Caco-2 (cell line): ENCODE measurements around the gene LAS1L. TPM values are rescaled to one million over a fixed set of nuclear protein-coding genes. Genes with fewer than 3 reads are reported as not detected.

Source experiments
- BruUV-seq: library from RNA; stranded (reverse); fragments of 400-500 nt; replicated peaks from 2 replicates; lab custom pipeline; 2021; lab: Mats Ljungman, UMichigan
- CTCF ChIA-PET: fragments of 300-600 bp; sonication (Branson Sonifier 250); formaldehyde crosslinking; loops from one replicate; lab custom pipeline; 2022; ENCODE audit warnings: antibody characterized with exemption; lab: Charles Lee
- POLR2A ChIA-PET: fragments of 300-600 bp; sonication (Branson Sonifier 250); formaldehyde crosslinking; loops from one replicate; lab custom pipeline; 2022; ENCODE audit warnings: antibody characterized with exemption; lab: Charles Lee
- DNase-seq, 2 experiments: peaks; one replicate each; pipeline versions ENCODE4 v3.0.0 to v3.0.0-alpha.2; 2020 to 2022
- H3K27me3 ChIP-seq: replicated peaks from 2 replicates; pipeline ENCODE4 v1.6.0; 2011; ENCODE audit warnings: low read length; ENCODE audit not compliant: control insufficient read depth, insufficient read depth
- H3K36me3 ChIP-seq: 2 replicates; pipeline ENCODE4 v1.5.1; 2011; ENCODE audit warnings: low read length; ENCODE audit not compliant: control insufficient read depth, insufficient read depth
- H3K4me1 ChIP-seq: fragments of 250-450 bp; sonication (Bioruptor Pico); 2 replicates; pipeline ENCODE4 v1.5.1; 2020; ENCODE audit warnings: mild to moderate bottlenecking
- H3K4me3 ChIP-seq: 2 replicates; pipeline ENCODE4 v1.5.1; 2011; ENCODE audit warnings: low read depth, mild to moderate bottlenecking, control low read depth, low read length
- H3K9me3 ChIP-seq: fragments of 250-450 bp; sonication (Bioruptor Pico); 2 replicates; pipeline ENCODE4 v1.5.1; 2020; ENCODE audit warnings: mild to moderate bottlenecking, moderate library complexity
- H3K27ac Mint-ChIP-seq: one replicate; pipeline ENCODE4 v1.8.0; 2022; ENCODE audit warnings: mixed read lengths; ENCODE audit not compliant: unreplicated experiment
- H3K27me3 Mint-ChIP-seq: one replicate; pipeline ENCODE4 v1.8.0; 2022; ENCODE audit warnings: mixed read lengths; ENCODE audit not compliant: insufficient read depth, unreplicated experiment
- H3K36me3 Mint-ChIP-seq: one replicate; pipeline ENCODE4 v1.8.0; 2022; ENCODE audit warnings: mild to moderate bottlenecking, mixed read lengths; ENCODE audit not compliant: insufficient read depth, unreplicated experiment
- H3K4me1 Mint-ChIP-seq: one replicate; pipeline ENCODE4 v1.8.0; 2022; ENCODE audit warnings: low read depth, mixed read lengths; ENCODE audit not compliant: unreplicated experiment
- H3K4me3 Mint-ChIP-seq: one replicate; pipeline ENCODE4 v1.8.0; 2022; ENCODE audit warnings: mild to moderate bottlenecking, moderate library complexity, mixed read lengths; ENCODE audit not compliant: unreplicated experiment
- H3K9me3 Mint-ChIP-seq: one replicate; pipeline ENCODE4 v1.8.0; 2022; ENCODE audit warnings: mixed read lengths; ENCODE audit not compliant: unreplicated experiment
- intact Hi-C: fragments of 100-400 bp; cut with micrococcal nuclease; formaldehyde crosslinking; loops from one replicate; pipeline ENCODE4 v1.10.0; 2022; ENCODE audit not compliant: unreplicated experiment
- total RNA-seq: library from RNA; stranded (reverse); gene quantifications from 2 replicates; pipeline ENCODE4 v1.2.3, GENCODE V29; 2022
- TF ChIP-seq, protein P1 (sequence below), 2 experiments: fragments of 200-600 bp in 1 of 2; IDR thresholded peaks; 1 replicate in 1 of 2; 2 replicates in 1 of 2; pipeline versions ENCODE4 v1.5.1 to v1.8.0; 2011 to 2022; ENCODE audit warnings: antibody characterized with exemption in 1 of 2, control low read depth in 1 of 2, inconsistent platforms in 1 of 2, low read depth in 1 of 2, low read length in 1 of 2, mild to moderate bottlenecking in 1 of 2, moderate library complexity in 1 of 2; ENCODE audit not compliant: insufficient read depth in 1 of 2, severe bottlenecking in 1 of 2, unreplicated experiment in 1 of 2

The LAS1L gene
- total RNA-seq, 1 experiment from 2014 or later = 43.1 TPM

- intact Hi-C loops = no loop called here
- Histone ChIP-seq H3K36me3 (no peaks in the 10 kb centered on the region; the same call in 1 of the 2 replicates), H3K4me1 (peaks cover 4% of the 10 kb centered on the region; the same call in 1 of the 2 replicates), H3K4me3 (no peak overlapping the region), H3K27me3 (no peaks in the 10 kb centered on the region), H3K9me3 (no peaks in the 10 kb centered on the region)
- TF ChIP-seq, protein P1, sequence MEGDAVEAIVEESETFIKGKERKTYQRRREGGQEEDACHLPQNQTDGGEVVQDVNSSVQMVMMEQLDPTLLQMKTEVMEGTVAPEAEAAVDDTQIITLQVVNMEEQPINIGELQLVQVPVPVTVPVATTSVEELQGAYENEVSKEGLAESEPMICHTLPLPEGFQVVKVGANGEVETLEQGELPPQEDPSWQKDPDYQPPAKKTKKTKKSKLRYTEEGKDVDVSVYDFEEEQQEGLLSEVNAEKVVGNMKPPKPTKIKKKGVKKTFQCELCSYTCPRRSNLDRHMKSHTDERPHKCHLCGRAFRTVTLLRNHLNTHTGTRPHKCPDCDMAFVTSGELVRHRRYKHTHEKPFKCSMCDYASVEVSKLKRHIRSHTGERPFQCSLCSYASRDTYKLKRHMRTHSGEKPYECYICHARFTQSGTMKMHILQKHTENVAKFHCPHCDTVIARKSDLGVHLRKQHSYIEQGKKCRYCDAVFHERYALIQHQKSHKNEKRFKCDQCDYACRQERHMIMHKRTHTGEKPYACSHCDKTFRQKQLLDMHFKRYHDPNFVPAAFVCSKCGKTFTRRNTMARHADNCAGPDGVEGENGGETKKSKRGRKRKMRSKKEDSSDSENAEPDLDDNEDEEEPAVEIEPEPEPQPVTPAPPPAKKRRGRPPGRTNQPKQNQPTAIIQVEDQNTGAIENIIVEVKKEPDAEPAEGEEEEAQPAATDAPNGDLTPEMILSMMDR (IDR thresholded peaks at IDR 0.05; ENCODE audit: insufficient read depth in 1 of 2, low read depth in 1 of 2, low read length in 1 of 2, severe bottlenecking in 1 of 2, unreplicated experiment in 1 of 2) = no peak
- CTCF ChIA-PET = no interaction called here
- Mint-ChIP-seq H3K4me3 (no peak overlapping the region), H3K27me3 (no peaks in the 10 kb centered on the region), H3K27ac (no peak overlapping the region), H3K36me3 (peaks cover 13% of the 10 kb centered on the region), H3K9me3 (no peaks in the 10 kb centered on the region), H3K4me1 (peaks cover 12% of the 10 kb centered on the region)
- BruUV-seq = no TSS peak
- POLR2A ChIA-PET = no interaction called here
- no peak for DNase-seq
Observed at GRCh38 chrX:65516756-65517155, 17.8 kb downstream of the LAS1L start.

DNA sequence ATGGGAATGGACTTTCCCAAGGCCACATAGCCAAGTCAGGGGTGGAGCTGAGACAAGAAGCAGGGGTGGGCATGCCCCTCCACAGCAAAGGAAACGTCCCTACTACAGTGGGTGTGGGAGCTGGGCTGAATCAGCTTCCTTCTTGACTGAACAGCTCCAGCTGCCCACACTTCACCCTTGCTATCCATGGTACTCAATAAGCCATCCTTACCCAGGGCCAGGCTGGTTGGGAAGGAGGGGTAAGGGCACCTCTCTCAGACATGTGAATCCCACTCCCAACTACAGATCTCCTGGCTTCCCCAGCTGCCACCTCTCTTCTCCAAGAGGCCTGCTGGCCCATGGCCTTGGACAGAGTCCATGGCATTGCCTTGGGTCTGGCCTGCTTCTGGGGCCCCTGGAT lies 21.0 kb downstream of the LAS1L start:
- no peak for DNase-seq
- intact Hi-C loops = no loop called here
- no peak overlapping the region for H3K4me3 Mint-ChIP-seq
- H3K27me3 Mint-ChIP-seq = no peaks in the 10 kb centered on the region
- TF ChIP-seq, protein P1 (IDR thresholded peaks at IDR 0.05; ENCODE audit: insufficient read depth in 1 of 2, low read depth in 1 of 2, low read length in 1 of 2, severe bottlenecking in 1 of 2, unreplicated experiment in 1 of 2) = no peak
- no peaks in the 10 kb centered on the region for H3K4me1 Mint-ChIP-seq
- H3K27ac Mint-ChIP-seq = no peak overlapping the region
- BruUV-seq = no TSS peak
- H3K36me3 ChIP-seq = no peaks in the 10 kb centered on the region
- H3K4me1 ChIP-seq = no peaks in the 10 kb centered on the region
- no peaks in the 10 kb centered on the region for H3K9me3 ChIP-seq
- no peak overlapping the region for H3K4me3 ChIP-seq
- ChIA-PET CTCF (no interaction called here), POLR2A (no interaction called here)
- no peaks in the 10 kb centered on the region for H3K27me3 ChIP-seq
- H3K36me3 Mint-ChIP-seq = peaks cover 8% of the 10 kb centered on the region
- H3K9me3 Mint-ChIP-seq = no peaks in the 10 kb centered on the region

GRCh38 chrX:65509400-65509799 lies 25.2 kb downstream of the LAS1L start:
- CTCF ChIA-PET = no interaction called here
- H3K27me3 ChIP-seq = no peaks in the 10 kb centered on the region
- no peak for DNase-seq
- POLR2A ChIA-PET = no interaction called here
- Mint-ChIP-seq H3K9me3 (no peaks in the 10 kb centered on the region), H3K4me1 (no peaks in the 10 kb centered on the region), H3K27ac (no peak overlapping the region), H3K36me3 (peaks cover 8% of the 10 kb centered on the region), H3K27me3 (no peaks in the 10 kb centered on the region), H3K4me3 (no peak overlapping the region)
- intact Hi-C loops = no loop called here
- no peak overlapping the region for H3K4me3 ChIP-seq
- H3K9me3 ChIP-seq = no peaks in the 10 kb centered on the region
- no TSS peak for BruUV-seq
- no peaks in the 10 kb centered on the region for H3K36me3 ChIP-seq
- no peaks in the 10 kb centered on the region for H3K4me1 ChIP-seq
- TF ChIP-seq, protein P1 (IDR thresholded peaks at IDR 0.05; ENCODE audit: insufficient read depth in 1 of 2, low read depth in 1 of 2, low read length in 1 of 2, severe bottlenecking in 1 of 2, unreplicated experiment in 1 of 2) = no peak
